Lower leg skin (tissue), 3 donors: ENCODE data around the gene TM7SF3.

Experiments used
- CTCF ChIP-seq, 3 donors: fragments of 450-650 bp; IDR thresholded peaks; one replicate each; pipeline ENCODE4 v1.5.1; 2016; ENCODE audit warnings: antibody characterized with exemption in 3 of 3, mild to moderate bottlenecking in 3 of 3, moderate library complexity in 2 of 3
- POLR2A ChIP-seq, 2 donors: fragments of 450-650 bp; IDR thresholded peaks; one replicate each; pipeline ENCODE4 v1.6.1; 2016 to 2017; ENCODE audit warnings: antibody characterized with exemption in 2 of 2, mild to moderate bottlenecking in 1 of 2, moderate library complexity in 1 of 2

DNA sequence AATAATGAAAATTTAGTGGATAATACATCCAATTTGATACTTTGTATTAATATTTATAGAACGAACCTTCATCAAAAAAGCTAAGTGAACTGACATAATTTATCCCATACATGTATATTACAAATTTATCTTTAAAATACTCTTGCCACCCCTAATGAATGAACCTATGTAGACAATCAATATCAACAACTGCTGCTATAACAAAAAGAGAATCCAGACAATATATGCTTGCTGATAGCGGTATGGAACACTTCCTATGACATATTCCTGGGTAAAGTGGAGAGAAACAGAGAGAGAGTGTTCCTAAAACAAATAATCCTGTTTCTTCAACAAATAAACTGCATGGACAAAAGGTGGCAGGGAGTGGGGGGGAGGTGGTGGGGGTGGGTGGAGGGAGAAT lies 31.3 kb downstream of the TM7SF3 start:
- TF ChIP-seq CTCF (IDR thresholded peaks at IDR 0.05) (no peak), POLR2A (IDR thresholded peaks at IDR 0.05) (no peak)
